ENCODE results near the gene SBK1.
"Not testable (repeated sequence)": the region's sequence is repeated elsewhere in the genome, so short reads cannot be mapped to it uniquely, and the experiment has no call there.

Gene SBK1

DNA sequence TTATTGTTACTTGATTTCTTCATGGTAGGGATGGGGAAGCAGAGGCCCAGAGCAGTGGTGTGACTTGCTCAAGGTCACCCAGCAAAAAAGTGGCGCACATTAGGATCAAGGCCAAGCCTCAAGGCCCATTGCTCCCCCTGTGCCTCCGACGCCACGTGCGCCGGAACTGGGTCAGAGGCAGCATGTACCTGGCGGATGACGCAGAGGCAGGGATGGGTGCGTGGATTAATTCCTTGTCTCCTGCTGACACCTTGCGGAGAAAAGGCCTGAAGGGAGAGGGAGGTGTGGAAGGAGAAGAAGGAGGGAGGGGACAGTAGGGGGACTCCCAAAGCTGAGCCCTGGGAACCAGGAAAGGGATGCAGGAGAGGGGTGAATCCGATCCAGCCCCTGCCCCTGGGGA lies 18.5 kb downstream of the SBK1 start:
- DNase-seq: no peak

DNA sequence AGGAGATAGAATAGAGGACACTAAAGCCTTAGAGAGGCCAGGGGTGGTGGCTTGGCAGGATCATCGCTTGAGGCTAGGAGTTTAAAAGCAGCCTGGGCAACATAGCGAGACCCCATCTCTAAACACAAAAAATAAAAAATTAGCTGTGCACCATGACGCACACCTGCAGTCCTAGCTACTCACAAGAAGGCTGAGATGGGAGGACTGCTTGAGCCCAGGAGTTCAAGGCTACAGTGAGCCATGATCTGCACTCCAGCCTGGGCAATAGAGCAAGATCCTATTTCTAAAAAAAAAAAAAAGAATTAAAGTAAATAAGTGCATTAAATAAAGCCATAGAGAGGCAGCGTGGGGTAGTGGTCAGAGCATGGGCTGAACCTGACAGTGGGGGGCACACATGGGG lies 19.1 kb downstream of the SBK1 start:
- DNase-seq: no peak

DNA sequence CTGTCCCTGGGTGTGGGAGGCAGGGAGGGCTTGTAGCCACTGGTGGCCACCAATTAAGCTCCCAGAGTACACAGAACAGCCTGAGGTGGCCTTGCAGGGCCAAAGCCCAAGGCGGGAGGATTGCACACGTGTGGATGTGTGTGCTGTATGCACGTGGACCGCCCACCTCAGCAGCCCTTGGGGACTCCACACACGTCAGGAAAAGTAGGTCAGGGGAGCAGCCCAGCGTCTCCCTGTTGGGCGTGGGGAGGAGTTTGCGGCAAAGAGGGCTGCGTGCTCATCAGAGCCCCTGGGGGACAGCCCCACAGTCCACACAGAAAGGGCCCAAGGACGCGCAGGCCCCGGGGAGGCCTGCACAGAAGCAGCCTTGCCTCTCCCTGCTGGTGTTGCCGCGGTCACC lies 19.6 kb downstream of the SBK1 start:
- no peak for DNase-seq

DNA sequence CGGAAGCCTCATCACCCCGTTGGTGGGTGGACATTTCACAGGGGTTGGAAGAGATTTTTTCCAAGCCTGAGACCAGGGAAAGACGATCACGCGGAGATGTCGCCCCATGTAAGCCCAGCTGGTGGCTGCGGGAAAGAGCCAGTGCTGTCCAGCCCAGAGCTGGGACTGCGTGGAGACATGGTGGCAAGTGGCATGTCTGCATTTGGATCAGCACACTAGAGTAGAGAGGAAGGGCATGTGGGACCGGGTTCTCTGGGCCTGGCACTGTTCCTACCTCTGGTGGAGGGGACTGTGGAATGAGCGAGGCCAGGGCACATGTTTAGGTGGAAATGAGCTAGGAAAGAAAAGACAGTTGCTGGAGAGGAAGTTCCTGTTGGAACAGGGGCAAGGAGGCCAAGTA lies 20.0 kb downstream of the SBK1 start:
- no peak for DNase-seq

DNA sequence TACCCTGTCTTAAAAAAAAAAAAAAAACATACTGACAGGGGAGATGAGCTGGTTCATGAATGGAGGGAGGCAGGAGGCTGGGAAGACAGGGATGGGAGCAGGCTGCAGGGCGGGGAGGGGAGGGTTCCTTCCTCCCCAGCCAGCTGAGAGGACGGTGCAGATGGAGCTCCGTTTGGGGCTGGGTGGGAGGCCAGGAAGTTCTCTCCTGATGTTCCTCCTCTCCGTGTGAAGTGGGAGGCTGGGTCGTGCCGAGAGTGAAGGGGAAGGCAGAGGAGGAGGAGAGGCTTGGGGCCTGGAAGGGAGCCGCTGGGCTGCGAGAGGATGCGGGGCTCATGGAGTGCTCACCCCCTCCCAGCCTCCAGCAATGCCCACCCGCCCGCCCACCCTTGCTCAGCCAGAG lies 21.3 kb downstream of the SBK1 start:
- DNase-seq: no peak

DNA sequence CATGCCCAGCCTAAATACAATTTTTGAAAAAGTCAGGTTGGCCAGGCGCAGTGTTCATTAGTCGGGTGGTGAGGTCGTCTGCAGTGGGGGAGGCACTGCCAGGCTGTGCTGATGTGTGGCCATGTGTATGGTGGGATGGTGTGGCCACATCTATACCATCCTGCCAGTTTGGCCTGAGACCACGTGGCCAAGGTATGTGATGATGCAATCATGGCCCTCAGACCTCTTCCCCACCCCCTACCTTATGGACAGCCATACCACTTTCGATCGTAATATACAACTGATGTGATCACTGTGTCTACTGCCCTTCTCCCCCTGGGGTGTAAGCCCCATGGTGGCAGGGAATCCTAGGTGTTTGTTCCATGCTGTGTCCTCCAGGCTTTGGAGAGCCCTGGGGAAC lies 23.7 kb downstream of the SBK1 start:
- no peak for DNase-seq

DNA sequence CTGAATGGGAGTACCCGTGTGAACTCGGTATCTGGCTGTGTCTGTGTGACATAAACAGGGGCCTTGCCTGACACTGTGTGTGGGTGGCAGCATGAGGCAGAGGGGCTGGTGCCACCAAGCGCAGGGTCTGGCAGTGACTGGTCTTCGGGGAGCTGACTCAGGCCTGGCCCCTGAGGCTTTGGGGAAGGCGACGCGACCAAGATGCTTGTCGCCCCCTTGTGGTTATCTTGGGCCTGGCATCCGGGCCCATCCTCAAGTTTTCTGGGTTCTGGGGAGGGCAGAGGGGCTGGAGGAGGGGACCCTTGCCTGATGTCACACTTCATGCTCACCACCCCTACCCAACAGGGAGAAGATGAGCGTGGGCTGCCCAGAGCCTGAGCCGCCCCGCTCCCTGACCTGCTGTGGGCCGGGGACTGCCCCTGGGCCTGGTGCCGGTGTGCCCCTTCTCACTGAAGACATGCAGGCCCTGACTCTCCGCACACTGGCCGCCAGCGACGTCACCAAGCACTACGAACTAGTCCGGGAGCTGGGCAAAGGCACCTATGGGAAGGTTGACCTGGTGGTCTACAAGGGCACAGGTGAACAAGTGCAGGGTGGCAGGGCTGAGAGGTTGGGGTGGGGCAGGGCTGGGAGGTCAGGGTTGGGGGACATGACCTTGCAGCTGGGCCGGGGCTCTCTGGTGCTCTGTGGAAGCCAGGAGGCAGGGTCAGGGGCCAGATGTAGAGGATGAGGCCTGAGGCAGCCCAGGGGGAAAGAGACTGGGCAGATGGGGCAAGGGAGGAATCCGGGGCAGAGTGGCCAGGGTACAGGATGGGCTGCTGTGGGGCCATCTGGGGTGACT lies 24.9 kb downstream of the SBK1 start:
- DNase-seq: peak; percentile 31 to 52

DNA sequence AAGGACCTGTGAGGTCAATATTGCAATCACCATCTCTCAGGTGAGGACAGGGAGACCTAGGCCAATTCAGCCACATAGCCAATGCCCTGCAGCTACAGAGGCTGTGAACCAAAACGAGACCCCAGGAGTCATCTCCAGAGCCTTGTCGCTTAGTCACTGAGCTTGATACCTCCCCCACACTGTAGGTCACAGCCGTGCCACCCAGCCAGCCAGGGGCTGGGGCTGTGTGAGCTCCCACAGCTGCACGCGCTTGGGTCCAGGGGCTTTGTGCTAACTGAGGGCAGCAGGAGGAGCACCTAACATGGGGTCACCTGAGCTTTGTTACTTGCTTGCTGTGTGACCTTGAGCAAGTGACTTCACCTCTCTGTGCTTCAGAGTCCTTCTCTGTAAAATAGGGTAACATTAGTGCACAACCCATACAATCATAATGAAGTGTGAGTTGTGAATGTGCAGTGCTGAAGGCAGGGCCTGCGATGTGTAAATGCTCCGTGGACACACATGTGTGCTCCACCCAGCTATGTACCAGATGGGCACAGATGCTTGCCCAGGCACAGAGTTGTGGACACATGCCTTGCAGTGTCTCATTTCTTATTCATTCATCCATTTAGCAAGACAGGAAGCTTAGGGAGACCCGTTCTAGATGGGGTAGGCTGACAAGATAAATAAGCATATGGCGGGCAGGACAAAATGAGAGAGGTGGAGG lies 25.9 kb downstream of the SBK1 start:
- no peak for DNase-seq

DNA sequence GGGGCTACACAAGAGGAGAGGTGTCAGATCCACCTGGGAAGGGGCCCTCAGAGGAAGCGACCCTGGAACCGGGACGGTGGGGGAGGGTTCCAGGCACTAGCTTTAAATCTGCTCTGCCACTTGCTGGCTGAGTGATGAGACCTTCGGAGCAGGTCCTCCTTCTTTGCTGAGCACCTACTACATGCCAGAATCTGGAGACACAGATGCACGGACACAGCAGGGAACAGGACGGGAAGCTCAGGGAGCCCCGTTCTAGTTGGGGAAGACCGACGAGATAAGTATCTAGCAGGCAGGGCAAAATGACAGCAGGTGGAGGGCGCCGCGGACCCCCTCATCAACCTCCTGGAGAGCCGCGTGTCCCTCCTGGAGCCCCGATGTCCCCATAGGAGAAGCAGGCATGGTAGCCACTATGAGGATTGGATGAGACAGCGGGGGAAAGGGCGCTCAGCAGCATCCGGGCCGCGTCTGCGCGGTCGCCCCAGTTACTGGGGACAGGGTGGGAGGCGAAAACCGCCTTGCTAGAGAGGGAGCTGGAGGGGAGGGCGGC lies 27.2 kb downstream of the SBK1 start:
- no peak for DNase-seq

DNA sequence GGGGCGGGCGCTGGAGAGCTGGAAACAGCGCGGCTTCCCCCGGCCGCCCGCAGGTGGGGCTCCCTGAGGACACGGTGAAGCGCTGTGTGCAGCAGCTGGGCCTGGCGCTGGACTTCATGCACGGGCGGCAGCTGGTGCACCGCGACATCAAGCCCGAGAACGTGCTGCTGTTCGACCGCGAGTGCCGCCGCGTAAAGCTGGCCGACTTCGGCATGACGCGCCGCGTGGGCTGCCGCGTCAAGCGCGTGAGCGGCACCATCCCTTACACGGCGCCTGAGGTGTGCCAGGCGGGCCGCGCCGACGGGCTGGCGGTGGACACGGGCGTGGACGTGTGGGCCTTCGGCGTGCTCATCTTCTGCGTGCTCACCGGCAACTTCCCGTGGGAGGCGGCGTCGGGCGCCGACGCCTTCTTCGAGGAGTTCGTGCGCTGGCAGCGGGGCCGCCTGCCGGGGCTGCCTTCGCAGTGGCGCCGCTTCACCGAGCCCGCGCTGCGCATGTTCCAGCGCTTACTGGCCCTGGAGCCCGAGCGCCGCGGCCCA lies 27.8 kb downstream of the SBK1 start:
- DNase-seq: no peak

DNA sequence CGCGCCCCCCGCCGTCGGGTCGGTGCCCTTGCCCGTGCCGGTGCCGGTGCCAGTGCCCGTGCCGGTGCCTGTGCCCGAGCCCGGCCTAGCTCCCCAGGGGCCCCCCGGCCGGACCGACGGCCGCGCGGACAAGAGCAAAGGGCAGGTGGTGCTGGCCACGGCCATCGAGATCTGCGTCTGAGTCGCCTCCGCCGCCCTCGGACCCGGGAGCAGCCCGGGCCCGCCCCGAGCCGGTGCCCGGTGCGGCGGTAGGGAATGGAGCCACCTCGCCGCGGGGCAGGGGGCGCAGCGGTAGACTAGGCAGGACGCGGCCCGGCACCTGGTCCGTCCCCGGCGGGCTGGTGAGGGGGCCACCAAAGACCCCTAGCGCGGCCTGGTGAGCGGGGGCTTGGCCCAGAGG lies 28.4 kb downstream of the SBK1 start:
- DNase-seq: no peak

DNA sequence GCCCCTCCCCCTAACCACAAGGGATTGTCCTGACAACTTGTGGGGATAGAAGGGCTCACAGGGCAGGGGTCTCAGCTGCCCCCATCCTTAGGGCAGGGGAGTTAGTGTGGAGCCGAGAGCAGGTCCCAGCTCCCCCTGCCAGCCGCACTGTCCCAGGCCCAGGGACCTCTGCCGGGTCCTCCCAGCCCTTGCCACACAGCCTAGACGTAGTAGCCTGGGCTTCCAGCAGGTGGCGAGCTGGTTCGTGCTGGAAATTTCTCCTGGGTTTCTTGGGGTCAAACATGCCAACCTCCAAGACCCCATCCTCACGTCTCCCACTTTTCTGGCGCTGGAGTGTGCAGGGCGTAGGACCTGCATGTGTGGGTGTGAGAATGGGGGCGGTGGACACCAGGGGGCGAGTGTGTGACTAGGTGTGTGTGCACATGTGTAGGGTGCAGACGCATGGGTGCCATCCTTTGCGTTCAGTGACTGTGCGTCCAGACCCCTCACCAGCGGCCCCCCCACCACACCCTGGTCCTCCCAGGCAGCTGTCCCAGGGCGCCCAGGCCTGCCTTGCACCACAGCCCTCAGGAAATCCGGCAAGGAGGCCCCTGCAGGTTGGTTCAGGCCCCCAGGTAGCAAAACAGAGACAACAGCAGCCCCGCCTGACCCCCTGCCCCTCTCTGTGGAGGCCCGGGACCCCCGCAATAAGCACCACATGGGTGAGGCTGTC lies 29.5 kb downstream of the SBK1 start:
- DNase-seq: peak in 1 of 2 donors; percentile 5

DNA sequence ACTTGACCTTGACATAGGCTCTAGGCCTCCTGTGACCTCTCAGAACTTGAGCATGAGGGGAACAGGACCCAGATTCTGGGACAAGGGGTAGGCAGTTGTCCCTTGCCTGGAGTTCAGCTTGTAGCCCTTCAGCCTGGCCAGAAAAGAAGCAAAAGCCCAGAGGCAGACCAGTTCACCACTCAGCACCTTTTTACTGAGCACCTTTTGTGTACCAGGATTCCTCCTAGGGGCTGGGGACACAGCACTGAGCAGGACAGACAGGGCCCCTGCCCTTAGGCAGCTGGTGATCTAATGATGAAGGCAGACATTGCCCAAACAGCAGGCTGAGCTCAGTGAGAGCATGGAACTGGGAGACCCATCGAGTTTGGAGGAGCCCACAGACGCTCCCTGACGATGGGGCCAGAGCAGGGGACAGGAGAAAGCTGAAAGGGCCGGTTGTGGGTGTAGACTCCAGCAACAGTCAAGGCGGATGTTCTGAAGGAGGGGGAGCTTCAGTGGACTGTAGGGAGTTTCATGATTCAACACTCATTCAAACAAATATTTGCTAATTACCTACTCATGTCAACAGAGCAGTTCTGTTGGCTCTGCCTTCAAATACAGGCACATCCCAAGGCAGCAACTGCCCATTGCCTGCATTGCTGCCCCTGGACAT lies 32.0 kb downstream of the SBK1 start:
- DNase-seq: no peak

DNA sequence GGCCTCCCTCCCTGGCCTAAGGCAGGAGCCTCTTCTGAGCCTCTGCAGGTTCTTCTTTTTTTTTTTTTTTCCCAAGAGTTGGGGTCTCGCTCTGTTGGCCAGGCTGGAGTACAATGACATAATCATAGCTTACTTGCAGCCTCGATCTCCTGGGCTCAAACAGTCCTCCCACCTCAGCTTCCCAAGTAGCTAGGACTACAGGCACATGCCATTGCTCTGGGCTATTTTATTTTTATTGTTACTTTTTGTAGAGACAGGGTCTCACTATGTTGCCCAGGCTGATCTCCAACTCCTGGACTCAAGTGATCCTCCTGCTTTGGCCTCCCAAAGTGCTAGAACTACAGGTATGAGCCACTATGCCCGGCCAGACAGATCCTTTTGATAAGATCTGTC lies 32.6 kb downstream of the SBK1 start:
- no peak for DNase-seq

DNA sequence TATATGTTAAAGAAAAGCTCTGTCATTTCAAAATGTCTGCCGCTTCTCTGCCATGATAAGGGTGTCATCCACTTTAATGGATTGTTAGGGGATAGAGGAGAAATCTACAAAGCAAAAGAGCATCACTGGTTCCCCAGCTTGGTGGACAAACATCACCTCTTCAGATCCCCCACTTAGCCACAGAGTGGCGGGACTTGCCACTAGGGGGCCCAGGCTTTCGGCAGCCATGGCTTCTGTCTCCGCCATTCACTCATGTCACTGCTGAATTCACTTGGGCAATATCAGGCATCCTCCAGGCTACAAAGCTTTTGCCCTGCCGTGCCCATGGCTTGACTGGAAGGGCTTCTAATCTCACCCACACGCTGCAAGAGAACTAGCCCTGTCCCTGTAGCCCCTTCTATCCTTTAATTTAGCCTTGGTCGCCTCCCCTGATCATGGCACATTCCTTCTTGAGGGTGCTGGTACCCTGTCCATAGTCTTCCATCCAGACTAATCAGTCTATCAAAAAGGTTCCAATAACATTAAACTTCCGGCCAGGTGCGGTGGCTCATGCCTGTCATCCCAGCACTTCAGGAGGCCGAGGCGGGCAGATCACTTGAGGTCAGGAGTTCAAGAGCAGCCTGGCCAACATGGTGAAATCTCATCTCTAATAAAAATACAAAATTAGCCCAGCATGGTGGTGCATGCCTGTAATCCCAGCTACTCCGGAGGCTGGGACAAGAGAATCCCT lies 34.7 kb downstream of the SBK1 start:
- DNase-seq: peak; percentile 8 to 39

DNA sequence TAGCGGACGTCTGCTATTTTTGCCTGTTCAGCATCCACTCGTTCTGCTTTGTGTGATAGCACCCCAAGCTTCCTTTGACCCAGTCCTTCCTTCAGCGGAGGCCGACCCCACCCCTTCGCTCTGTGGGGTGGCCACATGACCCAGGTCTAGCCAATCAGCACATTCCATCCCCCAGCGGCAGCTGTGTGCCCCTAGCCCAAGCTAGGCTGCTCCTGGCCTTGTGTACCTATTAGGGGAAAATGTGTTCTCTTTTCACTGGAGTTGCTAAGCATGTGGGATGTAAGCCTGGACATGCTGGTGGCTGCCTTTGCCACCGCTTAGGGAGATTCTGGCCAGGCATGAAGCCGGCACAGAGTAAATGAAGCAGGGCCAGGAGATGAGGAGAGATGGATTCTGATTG lies 37.9 kb downstream of the SBK1 start:
- DNase-seq: not testable (repeated sequence)

DNA sequence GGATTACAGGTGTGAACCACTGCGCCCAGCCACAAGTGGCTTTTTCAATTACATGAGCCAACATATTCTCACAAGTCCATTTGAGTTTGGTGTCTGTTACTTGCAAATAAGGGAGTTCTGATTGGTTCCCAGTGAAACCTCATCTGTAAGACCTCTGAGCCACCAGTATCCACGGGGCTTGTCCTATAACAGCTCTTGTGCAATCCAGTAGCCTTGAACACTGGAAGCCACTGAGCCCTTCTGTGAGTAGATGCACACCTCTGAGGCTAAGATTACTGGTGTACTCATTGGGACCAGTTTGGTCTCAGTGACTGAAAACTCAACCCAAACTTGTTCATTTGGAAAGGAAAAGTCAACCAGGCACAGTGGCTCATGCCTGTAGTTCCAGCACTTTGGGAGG lies 38.7 kb downstream of the SBK1 start:
- DNase-seq: not testable (repeated sequence)

DNA sequence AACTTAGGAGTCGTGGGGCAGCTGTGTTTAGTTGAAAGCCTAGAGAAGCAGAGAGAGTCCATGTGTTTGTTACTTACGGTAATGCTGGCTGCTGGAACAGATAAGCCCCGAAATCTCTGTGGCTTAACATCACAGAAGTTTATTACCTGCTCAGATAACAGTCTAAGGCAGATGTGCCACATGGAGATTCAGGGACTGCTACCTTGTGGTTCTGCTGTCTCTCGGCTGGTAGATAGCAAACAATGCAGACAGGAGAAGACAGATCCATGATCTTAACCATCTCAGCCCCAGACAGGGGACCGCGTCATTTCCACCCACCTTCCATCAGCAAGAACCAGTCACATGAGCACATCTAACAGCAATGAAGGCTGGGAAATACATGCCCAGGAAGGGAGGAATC lies 40.3 kb downstream of the SBK1 start:
- not testable (repeated sequence) for DNase-seq

DNA sequence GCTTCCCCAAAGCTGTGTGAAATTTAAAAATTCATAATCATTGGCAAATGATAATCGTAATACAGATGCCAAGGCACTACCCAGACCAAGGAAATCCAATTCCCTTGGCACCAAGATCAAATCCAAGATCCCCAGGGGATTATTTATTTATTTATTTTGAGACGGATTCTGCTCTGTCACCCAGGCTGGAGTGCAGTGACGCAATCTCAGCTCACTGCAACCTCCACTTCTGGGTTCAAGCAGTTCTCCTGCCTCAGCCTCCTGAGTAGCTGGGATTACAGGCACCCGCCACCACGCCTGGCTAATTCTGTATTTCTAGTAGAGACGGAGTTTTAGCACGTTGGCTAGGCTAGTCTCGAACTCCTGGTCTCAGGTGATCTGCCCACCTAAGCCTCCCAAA lies 43.4 kb downstream of the SBK1 start:
- DNase-seq: not testable (repeated sequence)

DNA sequence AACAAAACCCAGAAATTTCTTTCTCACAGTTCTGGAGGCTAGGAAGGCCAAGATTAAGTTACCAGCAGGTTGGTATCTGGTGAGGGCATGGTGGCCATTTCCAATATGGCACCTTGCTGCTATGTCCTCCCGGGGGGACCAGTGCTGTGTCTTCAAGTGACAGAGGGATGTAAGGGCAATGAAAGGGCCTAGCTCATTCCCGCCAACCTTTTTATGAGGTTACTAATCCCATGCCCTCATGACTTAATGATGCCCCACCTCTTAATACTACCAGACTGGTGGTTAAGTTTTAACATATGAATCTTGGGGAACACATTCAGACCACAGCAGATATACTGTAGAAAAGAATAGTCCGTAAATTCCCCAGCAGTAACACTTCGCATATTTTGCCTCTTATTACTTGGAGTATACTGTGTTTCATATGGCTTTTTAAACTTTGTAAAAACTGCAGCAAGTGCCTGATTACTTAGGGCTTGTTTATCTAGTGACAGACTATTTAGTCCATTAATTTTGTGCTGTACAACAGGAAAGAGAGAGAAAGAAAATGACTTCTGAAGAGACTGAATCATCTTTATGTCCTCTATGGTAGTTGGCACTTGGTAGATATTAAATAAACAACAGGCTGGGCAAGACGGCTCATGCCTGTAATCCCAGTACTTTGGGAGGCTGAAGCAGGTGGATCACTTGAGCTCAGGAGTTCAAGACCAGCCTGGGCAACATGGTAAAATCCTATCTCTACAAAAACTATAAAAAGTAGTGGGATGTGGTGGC lies 44.8 kb downstream of the SBK1 start:
- not testable (repeated sequence) for DNase-seq

DNA sequence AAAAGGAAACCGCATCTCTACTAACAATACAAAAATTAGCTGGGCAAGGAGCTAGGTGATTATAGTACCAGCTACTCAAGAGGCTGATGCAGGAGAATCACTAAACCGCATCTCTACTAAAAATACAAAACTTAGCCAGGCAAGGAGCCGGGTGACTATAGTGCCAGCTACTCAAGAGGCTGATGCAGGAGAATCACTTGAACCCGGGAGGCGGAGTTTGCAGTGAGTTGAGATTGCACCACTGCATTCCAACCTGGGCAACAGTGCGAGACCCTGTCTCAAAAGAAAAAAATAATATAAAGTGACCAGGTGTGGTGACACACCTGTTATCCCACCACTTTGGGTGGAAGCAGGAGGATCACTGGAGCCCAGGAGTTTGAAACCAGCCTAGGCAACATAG lies 45.9 kb downstream of the SBK1 start:
- not testable (repeated sequence) for DNase-seq
